Neuronal stem cell (in vitro differentiated cells): ENCODE data around the gene GCNA.
"Not testable (repeated sequence)": the region's sequence is repeated elsewhere in the genome, so short reads cannot be mapped to it uniquely, and the experiment has no call there.

Experiments
- DNase-seq: peaks from one replicate; pipeline ENCODE4 v3.0.0-alpha.2; 2013; ENCODE audit warnings: low spot score
- H2AFZ ChIP-seq: one replicate; pipeline ENCODE4 v1.6.1; 2013; ENCODE audit warnings: mild to moderate bottlenecking, low read length, inconsistent platforms
- H2AK5ac ChIP-seq: 2 replicates; pipeline ENCODE4 v1.6.1; 2013; ENCODE audit warnings: low read depth, mild to moderate bottlenecking, inconsistent platforms, low read length, moderate library complexity, mixed read lengths
- H2BK120ac ChIP-seq: 2 replicates; pipeline ENCODE4 v1.6.1; 2013; ENCODE audit warnings: low read depth, mild to moderate bottlenecking, inconsistent platforms, low read length, moderate library complexity, mixed read lengths
- H2BK12ac ChIP-seq: one replicate; pipeline ENCODE4 v1.6.1; 2013; ENCODE audit warnings: low read length, inconsistent platforms
- H2BK15ac ChIP-seq: 2 replicates; pipeline ENCODE4 v1.6.1; 2013; ENCODE audit warnings: mild to moderate bottlenecking, low read length, inconsistent platforms, mixed read lengths
- H2BK5ac ChIP-seq: one replicate; pipeline ENCODE4 v1.6.1; 2013; ENCODE audit warnings: inconsistent platforms, mild to moderate bottlenecking, low read length, moderate library complexity
- H3K14ac ChIP-seq: one replicate; pipeline ENCODE4 v1.6.1; 2013; ENCODE audit warnings: low read length, inconsistent platforms
- H3K18ac ChIP-seq: 2 replicates; pipeline ENCODE4 v1.6.1; 2013; ENCODE audit warnings: low read length, inconsistent platforms
- H3K23ac ChIP-seq: 2 replicates; pipeline ENCODE4 v1.6.1; 2013; ENCODE audit warnings: low read depth, mild to moderate bottlenecking, mixed read lengths, low read length, inconsistent platforms; ENCODE audit not compliant: poor library complexity
- H3K27ac ChIP-seq: replicated peaks from 3 replicates; pipeline ENCODE4 v1.5.1; 2013; ENCODE audit warnings: low read length, inconsistent platforms
- H3K27me3 ChIP-seq, 3 experiments: 2 replicates each; pipeline ENCODE4 v1.6.1; 2013; ENCODE audit warnings: low read length in 3 of 3, mild to moderate bottlenecking in 2 of 3, inconsistent platforms in 1 of 3, low read depth in 1 of 3, mixed read lengths in 1 of 3, moderate library complexity in 1 of 3; ENCODE audit not compliant: control insufficient read depth in 3 of 3, insufficient read depth in 3 of 3
- H3K36me3 ChIP-seq, 2 donors: replicated peaks in 1 of 2; 2 replicates each; pipeline ENCODE4 v1.6.1; 2013; ENCODE audit warnings: low read length in 2 of 2; ENCODE audit not compliant: control insufficient read depth in 2 of 2, insufficient read depth in 2 of 2
- H3K4ac ChIP-seq: 2 replicates; pipeline ENCODE4 v1.6.1; 2013; ENCODE audit warnings: inconsistent platforms, mild to moderate bottlenecking, low read length, moderate library complexity
- H3K4me1 ChIP-seq, 2 donors: 1 replicate in 1 of 2; 2 replicates in 1 of 2; pipeline ENCODE4 v1.6.1; 2013; ENCODE audit warnings: low read length in 2 of 2, low read depth in 1 of 2; ENCODE audit not compliant: control insufficient read depth in 2 of 2, insufficient read depth in 1 of 2
- H3K4me2 ChIP-seq: one replicate; pipeline ENCODE4 v1.6.1; 2013; ENCODE audit warnings: mild to moderate bottlenecking, low read length, inconsistent platforms; ENCODE audit not compliant: insufficient read depth, poor library complexity, severe bottlenecking
- H3K4me3 ChIP-seq, 2 donors: 2 replicates each; pipeline ENCODE4 v1.5.1; 2013; ENCODE audit warnings: low read length in 2 of 2, mild to moderate bottlenecking in 2 of 2, inconsistent platforms in 1 of 2, moderate library complexity in 1 of 2
- H3K79me1 ChIP-seq: one replicate; pipeline ENCODE4 v1.6.1; 2013; ENCODE audit warnings: low read depth, mild to moderate bottlenecking, inconsistent platforms, low read length, moderate library complexity
- H3K9ac ChIP-seq: one replicate; pipeline ENCODE4 v1.6.1; 2013; ENCODE audit warnings: mild to moderate bottlenecking, low read depth, low read length, inconsistent platforms; ENCODE audit not compliant: poor library complexity
- H3K9me3 ChIP-seq, 2 donors: replicated peaks in 1 of 2; 2 replicates each; pipeline versions ENCODE3 to v1.6.1; 2013; ENCODE audit warnings: low read length in 2 of 2, mild to moderate bottlenecking in 2 of 2, inconsistent platforms in 1 of 2, low read depth in 1 of 2, mixed read lengths in 1 of 2, moderate library complexity in 1 of 2; ENCODE audit not compliant: control insufficient read depth in 2 of 2, insufficient read depth in 1 of 2
- H4K8ac ChIP-seq: one replicate; pipeline ENCODE4 v1.6.1; 2013; ENCODE audit warnings: low read depth, mild to moderate bottlenecking, inconsistent platforms, low read length, moderate library complexity
- H4K91ac ChIP-seq: one replicate; pipeline ENCODE4 v1.6.1; 2013; ENCODE audit warnings: low read length, low read depth, mild to moderate bottlenecking, inconsistent platforms; ENCODE audit not compliant: poor library complexity
- WGBS, 2 donors: extraction: QIAGEN DNeasy Blood & Tissue Kit; methylation state at CpG; one replicate each; pipeline ENCODE4 v1.1.7; 2013; ENCODE audit warnings: missing lambda C conversion rate in 2 of 2, mixed read lengths in 1 of 2; ENCODE audit not compliant: insufficient read length in 2 of 2, insufficient replicate concordance in 1 of 2; ENCODE audit errors: extremely low coverage in 2 of 2; 5-methylcytosine and 5-hydroxymethylcytosine counted together

GCNA gene

DNA sequence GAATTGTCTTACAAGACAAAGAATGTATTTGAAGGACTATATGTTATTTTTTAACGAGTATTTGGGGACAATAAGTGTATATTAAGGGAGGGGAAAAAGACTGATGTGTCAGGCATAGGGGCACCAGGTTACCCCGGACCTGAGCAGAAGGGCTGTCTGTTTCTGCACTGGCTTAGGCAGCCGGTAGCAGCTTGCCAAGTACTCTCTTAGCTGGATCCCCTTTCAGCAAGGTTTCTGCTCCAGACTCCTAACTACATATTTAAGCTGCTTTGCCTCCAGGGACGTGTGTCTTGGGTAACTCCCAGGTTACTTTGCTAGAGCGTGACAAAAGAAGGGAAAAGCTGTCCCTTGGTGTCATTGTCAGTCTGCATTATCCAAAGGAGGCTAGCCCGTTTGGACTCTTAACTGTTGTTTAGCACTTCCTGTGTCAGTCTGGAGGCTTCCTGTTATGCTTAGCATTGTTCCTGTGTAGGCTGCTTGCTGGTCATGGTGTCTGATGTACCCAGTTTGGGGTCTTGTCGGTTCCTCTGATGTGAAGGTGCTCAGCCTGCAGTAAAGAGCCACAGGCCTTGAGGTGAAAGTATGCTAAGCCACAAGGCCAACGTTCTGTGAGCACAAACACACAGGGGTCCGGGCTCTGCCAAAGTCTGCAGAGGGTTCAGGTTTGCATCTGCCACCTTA is 28.4 kb downstream of the GCNA start:
- peaks cover 18 to 56% of the 10 kb centered on the region in 2 donors for H3K36me3 ChIP-seq

DNA sequence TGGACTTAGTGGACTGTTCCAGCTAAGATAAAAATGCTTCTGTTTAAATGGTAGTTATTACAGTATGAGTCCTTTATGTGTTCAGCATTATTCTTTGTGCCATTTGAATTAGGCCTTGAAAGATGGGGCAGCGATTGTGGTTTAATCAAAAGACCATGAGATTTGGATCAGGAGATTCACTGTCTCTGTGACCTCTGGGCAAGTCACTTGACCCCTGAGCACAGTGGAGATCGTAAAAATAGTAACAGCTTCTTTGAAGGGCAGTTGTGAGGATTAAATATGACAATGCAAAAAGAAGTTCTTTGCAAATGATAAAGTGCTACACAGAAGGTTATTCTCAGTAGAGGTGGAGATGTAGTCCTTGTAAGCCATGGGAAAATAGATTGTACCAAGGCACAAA is 29.3 kb downstream of the GCNA start:
- Histone ChIP-seq H3K18ac (no peak overlapping the region), H2BK120ac (no peak overlapping the region), H3K23ac (no peak overlapping the region), H3K27me3 (peaks cover 0 to 3% (median 0%) of the 10 kb centered on the region in 3 experiments), H2BK12ac (no peak overlapping the region), H3K9me3 (peaks cover 0 to 8% of the 10 kb centered on the region in 2 donors), H4K8ac (no peak overlapping the region), H3K36me3 (peaks cover 18 to 60% of the 10 kb centered on the region in 2 donors), H3K79me1 (no peaks in the 10 kb centered on the region), H2AK5ac (no peak overlapping the region), H3K4me1 (no peaks in the 10 kb centered on the region), H3K9ac (no peak overlapping the region), H2BK5ac (no peak overlapping the region), H3K4me3 (no peak overlapping the region), H3K27ac (no peak overlapping the region), H2BK15ac (no peak overlapping the region), H3K4me2 (no peak overlapping the region), H3K4ac (no peak overlapping the region), H4K91ac (no peak overlapping the region), H3K14ac (no peak overlapping the region), H2AFZ (no peak overlapping the region)
- DNase-seq, result no peak
- WGBS, 2 donors, result no CpG with 5 or more reads among the region's 2 CpGs

More for the DNA sequence above, 28.4 kb downstream of the GCNA start:
- H3K4me1 ChIP-seq, result no peaks in the 10 kb centered on the region
- no peak overlapping the region for H4K8ac ChIP-seq
- H3K27ac ChIP-seq, result no peak overlapping the region
- no peak overlapping the region for H2BK5ac ChIP-seq
- H3K4me2 ChIP-seq, result no peak overlapping the region
- no peak overlapping the region for H2BK12ac ChIP-seq
- H3K14ac ChIP-seq, result no peak overlapping the region
- H3K27me3 ChIP-seq, result peaks cover 0 to 3% (median 0%) of the 10 kb centered on the region in 3 experiments
- no peak overlapping the region for H2BK120ac ChIP-seq
- no peak overlapping the region for H3K23ac ChIP-seq
- H2AK5ac ChIP-seq, result no peak overlapping the region
- H3K9me3 ChIP-seq, result peaks cover 0 to 8% of the 10 kb centered on the region in 2 donors
- no peak overlapping the region for H2AFZ ChIP-seq
- no peak overlapping the region for H4K91ac ChIP-seq
- DNase-seq, result no peak
- H3K4ac ChIP-seq, result no peak overlapping the region
- WGBS, 2 donors, result no CpG with 5 or more reads among the region's 9 CpGs
- H3K79me1 ChIP-seq, result no peaks in the 10 kb centered on the region
- no peak overlapping the region for H3K4me3 ChIP-seq
- H2BK15ac ChIP-seq, result no peak overlapping the region
- H3K9ac ChIP-seq, result no peak overlapping the region
- H3K18ac ChIP-seq, result no peak overlapping the region

DNA sequence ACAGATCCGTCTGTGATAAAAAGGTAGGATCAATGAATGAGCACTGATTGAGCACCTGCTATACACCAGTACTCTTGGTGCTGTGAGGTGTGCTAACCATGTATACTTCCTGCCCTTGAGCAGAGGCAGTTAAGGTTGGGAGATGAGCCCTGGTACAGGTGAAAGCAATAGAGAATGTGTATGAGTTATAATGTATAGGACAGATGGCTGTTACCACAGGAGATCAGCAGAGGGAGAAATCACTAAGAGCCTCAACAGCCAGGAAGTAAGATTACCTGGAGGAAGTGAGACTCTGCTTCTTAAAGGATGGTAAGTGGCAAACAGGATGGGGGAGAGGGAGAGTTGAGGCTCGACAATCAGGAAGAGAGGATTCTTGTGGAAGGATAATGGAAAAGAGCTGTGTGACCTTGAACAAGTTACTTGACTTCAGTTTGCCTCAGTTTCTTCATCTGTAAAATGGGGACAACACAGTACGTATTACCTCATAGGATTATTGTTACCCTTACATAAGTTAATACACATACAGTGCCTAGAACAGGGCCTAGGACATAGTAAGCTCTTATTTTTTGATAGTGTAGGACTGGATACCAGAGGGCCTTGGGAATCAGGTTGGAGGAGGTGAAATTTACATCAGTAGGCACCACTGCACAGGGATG is 31.0 kb downstream of the GCNA start:
- Histone ChIP-seq H2BK15ac (no peak overlapping the region), H3K27ac (no peak overlapping the region), H3K36me3 (peaks cover 15 to 52% of the 10 kb centered on the region in 2 donors), H3K14ac (no peak overlapping the region), H2BK12ac (no peak overlapping the region), H2BK5ac (no peak overlapping the region), H2AK5ac (no peak overlapping the region), H3K4ac (no peak overlapping the region), H3K27me3 (peaks cover 0 to 3% (median 0%) of the 10 kb centered on the region in 3 experiments), H3K9me3 (no peaks in the 10 kb centered on the region), H3K4me3 (no peak overlapping the region), H3K4me2 (no peak overlapping the region), H3K79me1 (no peaks in the 10 kb centered on the region), H4K91ac (no peak overlapping the region), H3K4me1 (no peaks in the 10 kb centered on the region), H2AFZ (no peak overlapping the region), H3K18ac (no peak overlapping the region), H3K9ac (no peak overlapping the region), H4K8ac (no peak overlapping the region), H2BK120ac (no peak overlapping the region), H3K23ac (no peak overlapping the region)
- WGBS, 2 donors, result no CpG with 5 or more reads among the region's 3 CpGs
- no peak for DNase-seq

DNA sequence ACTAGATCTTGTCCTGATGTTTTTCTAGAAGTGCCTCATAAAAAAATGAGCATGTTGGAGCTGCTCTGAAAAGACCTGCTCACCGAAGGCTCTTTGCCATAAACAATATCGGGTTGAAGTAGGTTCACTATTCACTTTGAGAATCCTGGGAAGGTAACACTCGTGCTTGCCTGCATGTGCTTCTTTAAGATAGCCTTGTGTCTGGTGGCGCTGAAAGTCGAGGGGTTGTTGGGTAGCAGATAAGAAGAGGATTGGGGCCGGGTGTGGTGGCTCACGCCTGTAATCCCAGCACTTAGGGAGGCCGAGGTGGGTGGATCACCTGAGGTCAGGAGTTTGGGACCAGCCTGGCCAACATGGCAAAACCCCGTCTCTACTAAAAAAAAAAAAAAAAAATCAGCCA is 33.5 kb downstream of the GCNA start:
- H3K18ac ChIP-seq, H4K8ac ChIP-seq, H3K79me1 ChIP-seq, DNase-seq, H3K4me1 ChIP-seq, H2BK5ac ChIP-seq, H2BK120ac ChIP-seq, H3K4ac ChIP-seq, H2AFZ ChIP-seq, H3K27me3 ChIP-seq, H3K4me2 ChIP-seq, H3K23ac ChIP-seq, H2AK5ac ChIP-seq, H2BK15ac ChIP-seq, H3K4me3 ChIP-seq, H3K14ac ChIP-seq, H3K9me3 ChIP-seq, H3K9ac ChIP-seq, H3K27ac ChIP-seq, H2BK12ac ChIP-seq, H4K91ac ChIP-seq: not testable (repeated sequence)
- no CpG with 5 or more reads among the region's 9 CpGs for WGBS, 2 donors
- peaks cover 3 to 35% of the 10 kb centered on the region in 2 donors for H3K36me3 ChIP-seq
